SK-N-SH (cell line): ENCODE results near the gene WFDC12. TPM values are rescaled to one million over a fixed set of nuclear protein-coding genes. Genes with fewer than 3 reads are reported as not detected.

ENCODE experiments used
- CTCF ChIA-PET: fragments of 300-600, 350-600 bp; formaldehyde crosslinking; extraction: SDS; loops from one replicate; lab custom pipeline; 2021; lab: Yijun Ruan, JAX
- POLR2A ChIA-PET: fragments of 350-600 bp; sonication (Branson Sonifier 250); formaldehyde crosslinking; extraction: SDS; loops from one replicate; lab custom pipeline; 2020; ENCODE audit warnings: antibody characterized with exemption, inconsistent platforms; lab: Yijun Ruan, JAX
- DNase-seq: peaks from one replicate; pipeline ENCODE4 v3.0.0; 2012
- H2AFZ ChIP-seq: fragments of 200-600 bp; sonication (generic); 2 replicates; pipeline ENCODE4 v1.8.1; 2016; ENCODE audit warnings: antibody characterized with exemption, mild to moderate bottlenecking, low read depth
- H3F3A ChIP-seq: fragments of 200-600 bp; sonication (generic); replicated peaks from 2 replicates; pipeline ENCODE3; 2016; ENCODE audit warnings: antibody characterized with exemption, mild to moderate bottlenecking; ENCODE audit not compliant: insufficient read depth
- H3K27ac ChIP-seq, 2 experiments: fragments of 200-500 bp in 1 of 2; fragments of 200-600 bp in 1 of 2; sonication (Bioruptor generic) in 1 of 2; sonication (generic), shearing (Covaris generic) in 1 of 2; 2 replicates each; pipeline versions ENCODE4 v1.5.1 to v1.6.1; 2014 to 2016; ENCODE audit warnings: low read depth in 2 of 2, inconsistent platforms in 1 of 2, low read length in 1 of 2, mild to moderate bottlenecking in 1 of 2, mixed read lengths in 1 of 2
- H3K27me3 ChIP-seq: fragments of 200-600 bp; sonication (generic), shearing (Covaris generic); 2 replicates; pipeline ENCODE4 v1.6.1; 2016; ENCODE audit warnings: mixed run types; ENCODE audit not compliant: insufficient read depth
- H3K36me3 ChIP-seq, 2 experiments: fragments of 200-500 bp in 1 of 2; fragments of 200-600 bp in 1 of 2; sonication (Bioruptor generic) in 1 of 2; sonication (generic) in 1 of 2; replicated peaks in 1 of 2; 2 replicates each; pipeline versions ENCODE3 to v1.5.1; 2014 to 2016; ENCODE audit warnings: low read length in 1 of 2, mild to moderate bottlenecking in 1 of 2; ENCODE audit not compliant: insufficient read depth in 2 of 2, control insufficient read depth in 1 of 2
- H3K4me1 ChIP-seq, 2 experiments: fragments of 200-500 bp in 1 of 2; fragments of 200-600 bp in 1 of 2; sonication (Bioruptor generic) in 1 of 2; sonication (generic), shearing (Covaris generic) in 1 of 2; 2 replicates each; pipeline versions ENCODE4 v1.5.1 to v1.6.1; 2014 to 2016; ENCODE audit warnings: low read depth in 1 of 2, low read length in 1 of 2, mixed run types in 1 of 2; ENCODE audit not compliant: insufficient read depth in 2 of 2, control insufficient read depth in 1 of 2
- H3K4me2 ChIP-seq: fragments of 200-600 bp; sonication (generic), shearing (Covaris generic); 2 replicates; pipeline ENCODE4 v1.6.1; 2017; ENCODE audit warnings: mixed run types
- H3K4me3 ChIP-seq, 2 experiments: fragments of 200-500 bp in 1 of 2; fragments of 200-600 bp in 1 of 2; sonication (Bioruptor generic) in 1 of 2; sonication (generic), shearing (Covaris generic) in 1 of 2; 2 replicates each; pipeline versions ENCODE4 v1.5.1 to v1.8.1; 2014 to 2016; ENCODE audit warnings: low read depth in 2 of 2, inconsistent platforms in 1 of 2, low read length in 1 of 2, mild to moderate bottlenecking in 1 of 2, mixed read lengths in 1 of 2, moderate library complexity in 1 of 2
- H3K79me2 ChIP-seq: fragments of 200-600 bp; sonication (generic); 2 replicates; pipeline ENCODE4 v1.8.1; 2017; ENCODE audit warnings: mild to moderate bottlenecking; ENCODE audit not compliant: insufficient read depth
- H3K9ac ChIP-seq: fragments of 200-600 bp; sonication (generic); 2 replicates; pipeline ENCODE4 v1.6.1; 2017; ENCODE audit warnings: mixed run types
- H3K9me2 ChIP-seq: fragments of 200-600 bp; sonication (generic); 2 replicates; pipeline ENCODE4 v1.6.1; 2017; ENCODE audit warnings: mixed run types
- H3K9me3 ChIP-seq: fragments of 200-600 bp; sonication (generic); 2 replicates; pipeline ENCODE4 v1.6.1; 2017; ENCODE audit warnings: mixed run types, mild to moderate bottlenecking, moderate library complexity
- H4K20me1 ChIP-seq: fragments of 200-600 bp; sonication (generic); 2 replicates; pipeline ENCODE4 v1.6.1; 2017; ENCODE audit warnings: mild to moderate bottlenecking, mixed run types; ENCODE audit not compliant: insufficient read depth
- EP300 ChIP-seq, 2 experiments: IDR thresholded peaks; 2 replicates each; pipeline versions ENCODE4 v1.4.0 to v1.6.1; 2012; ENCODE audit warnings: borderline replicate concordance in 1 of 2, low read depth in 1 of 2, low read length in 1 of 2
- FOSL2 ChIP-seq: IDR thresholded peaks from 2 replicates; pipeline ENCODE4 v1.4.0; 2012; ENCODE audit warnings: low read depth, mild to moderate bottlenecking, moderate library complexity, borderline replicate concordance
- FOXJ3 ChIP-seq: sonication (generic); formaldehyde crosslinking; IDR thresholded peaks from 2 replicates; pipeline ENCODE4 v1.5.1; 2020; ENCODE audit warnings: mild to moderate bottlenecking, missing genetic modification reagents
- IRF3 ChIP-seq: fragments of 150-350 bp; IDR thresholded peaks from 2 replicates; pipeline ENCODE4 v1.6.1; 2016; ENCODE audit warnings: mild to moderate bottlenecking, low read depth, low read length
- MEF2A ChIP-seq: IDR thresholded peaks from 2 replicates; pipeline ENCODE4 v1.4.0; 2012; ENCODE audit warnings: low read depth, borderline replicate concordance
- NRF1 ChIP-seq: IDR thresholded peaks from 2 replicates; pipeline ENCODE4 v1.6.1; 2012; ENCODE audit warnings: low read depth, mild to moderate bottlenecking, low read length
- POLR2AphosphoS5 ChIP-seq: IDR thresholded peaks from 2 replicates; pipeline ENCODE4 v1.6.1; 2012; ENCODE audit warnings: low read depth, low read length
- RAD21 ChIP-seq: IDR thresholded peaks from 2 replicates; pipeline ENCODE4 v1.6.1; 2012; ENCODE audit warnings: mild to moderate bottlenecking, low read length
- SMC3 ChIP-seq: IDR thresholded peaks from 2 replicates; pipeline ENCODE4 v1.6.1; 2012; ENCODE audit warnings: low read depth, low read length, improper control_type of control experiment
- TEAD4 ChIP-seq: IDR thresholded peaks from 2 replicates; pipeline ENCODE4 v1.4.0; 2012; ENCODE audit warnings: mild to moderate bottlenecking, borderline replicate concordance; ENCODE audit not compliant: insufficient read depth
- YY1 ChIP-seq: IDR thresholded peaks from 2 replicates; pipeline ENCODE4 v1.4.0; 2012; ENCODE audit warnings: low read depth, mild to moderate bottlenecking
- WGBS: methylation state at CpG from one replicate; pipeline ENCODE4 v1.1.6; 2017; ENCODE audit warnings: low lambda C conversion rate; 5-methylcytosine and 5-hydroxymethylcytosine counted together
- polyA plus RNA-seq, 3 experiments: library from polyadenylated mRNA; depleted of rRNA; stranded (reverse); fragments of >200 nt; gene quantifications; 2 replicates each; pipeline ENCODE4 v1.2.3, GENCODE V29; 2012

WFDC12 gene
- polyA plus RNA-seq, 1 of the 3 experiments (the other 2 are of a cell fraction): not detected

DNA sequence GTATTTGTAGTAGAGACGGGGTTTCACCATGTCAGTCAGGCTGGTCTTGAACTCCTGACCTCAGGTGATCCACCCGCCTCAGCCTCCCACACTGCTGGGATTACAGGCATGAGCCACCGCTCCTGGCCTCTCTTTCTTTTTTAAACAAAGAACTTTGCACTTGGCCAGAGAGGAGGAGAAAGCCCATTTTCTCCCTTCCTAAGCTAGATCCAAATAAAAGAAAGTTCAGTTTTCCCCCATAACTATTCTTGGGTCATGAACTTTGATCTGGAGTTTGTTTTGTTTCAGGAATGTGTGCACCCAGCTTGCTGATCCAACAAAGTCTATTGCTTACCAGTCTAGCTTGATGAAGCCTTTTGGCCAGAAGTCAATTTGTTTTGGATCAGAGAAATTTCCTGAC lies 46.7 kb downstream of the WFDC12 start:
- H3K27me3 ChIP-seq: no peaks in the 10 kb centered on the region
- peaks cover 35 to 44% of the 10 kb centered on the region in 2 experiments for H3K36me3 ChIP-seq
- H3K27ac ChIP-seq: no peak overlapping the region
- H3K4me1 ChIP-seq: no peaks in the 10 kb centered on the region
- no peak overlapping the region for H3K4me3 ChIP-seq
- DNase-seq: no peak
- H3K4me2 ChIP-seq: no peak overlapping the region
- no peaks in the 10 kb centered on the region for H3K79me2 ChIP-seq
- no peak overlapping the region for H2AFZ ChIP-seq
- no peak overlapping the region for H3K9ac ChIP-seq
- WGBS: 98% methylated on average over 3 of the region's 3 CpGs
- no peaks in the 10 kb centered on the region for H4K20me1 ChIP-seq
- TF ChIP-seq MEF2A (no peak), NRF1 (no peak), TEAD4 (no peak), SMC3 (no peak), YY1 (no peak), EP300 (IDR thresholded peaks at IDR 0.05; ENCODE audit: borderline replicate concordance in 1 of 2, low read depth in 1 of 2, low read length in 1 of 2) (no peak), FOXJ3 (CRISPR knock-in tag) (no peak), IRF3 (no peak), RAD21 (no peak), POLR2AphosphoS5 (no peak), FOSL2 (no peak)
- H3K9me2 ChIP-seq: no peaks in the 10 kb centered on the region
- no peaks in the 10 kb centered on the region for H3F3A ChIP-seq
- H3K9me3 ChIP-seq: no peaks in the 10 kb centered on the region
- CTCF ChIA-PET: interaction anchor here (0.6 to 4.4 kb wide), 4 partner anchors 19 to 1603 kb away, joined by 3 to 27 read pairs (median 4); no protein-coding TSS in a partner anchor
- POLR2A ChIA-PET: no interaction called here

Other genes with a start within 250 kb of the WFDC12 start
- gene YWHAB, start 238.8 kb downstream of the WFDC12 start, polyA plus RNA-seq (2012; rRNA removed): 84.3 and 94.3 TPM in 2 replicates
- 205 and 251 TPM in 2 replicates for gene PABPC1L, start 214.4 kb downstream of the WFDC12 start, polyA plus RNA-seq (2012; rRNA removed)
- 40.5 and 51.4 TPM in 2 replicates for gene TOMM34, start 164.1 kb downstream of the WFDC12 start, polyA plus RNA-seq (2012; rRNA removed)
- 11.4 and 17.2 TPM in 2 replicates for gene STK4, start 158.0 kb downstream of the WFDC12 start, polyA plus RNA-seq (2012; rRNA removed)
- 0.07 and 0.13 TPM in 2 replicates for gene KCNS1, start 23.3 kb downstream of the WFDC12 start, polyA plus RNA-seq (2012; rRNA removed)
- 0.08 and 0.11 TPM in 2 replicates for gene WFDC5, start 9.3 kb downstream of the WFDC12 start, polyA plus RNA-seq (2012; rRNA removed)
- gene PI3, start 50.4 kb upstream of the WFDC12 start, polyA plus RNA-seq (2012; rRNA removed): 0.12 TPM in 1 of 2 replicates, not detected in the other
- gene SEMG1, start 82.6 kb upstream of the WFDC12 start, polyA plus RNA-seq (2012; rRNA removed): not detected in 2 replicates
- gene SEMG2, start 96.9 kb upstream of the WFDC12 start, polyA plus RNA-seq (2012; rRNA removed): not detected in 2 replicates
- not detected in 2 replicates for gene SLPI, start 130.1 kb upstream of the WFDC12 start, polyA plus RNA-seq (2012; rRNA removed)
- not detected in 2 replicates for gene RBPJL, start 182.4 kb upstream of the WFDC12 start, polyA plus RNA-seq (2012; rRNA removed)
- gene MATN4, start 183.8 kb upstream of the WFDC12 start, polyA plus RNA-seq (2012; rRNA removed): 0.13 and 0.16 TPM in 2 replicates
- gene SDC4, start 224.0 kb upstream of the WFDC12 start, polyA plus RNA-seq (2012; rRNA removed): 131 and 192 TPM in 2 replicates
- gene SYS1, start 238.7 kb upstream of the WFDC12 start, polyA plus RNA-seq (2012; rRNA removed): 26.5 and 26.9 TPM in 2 replicates